H9 (cell line): ENCODE measurements around the gene PTGIR. TPM values are rescaled to one million over a fixed set of nuclear protein-coding genes. Genes with fewer than 3 reads are reported as not detected.

Experiments used
- DNase-seq: peaks from one replicate; pipeline ENCODE4 v3.0.0-alpha.2; 2017
- H2AFZ ChIP-seq: one replicate; pipeline ENCODE4 v1.6.1; 2013; ENCODE audit warnings: mild to moderate bottlenecking, low read length, control low read depth, moderate library complexity
- H2AK5ac ChIP-seq: 2 replicates; pipeline ENCODE4 v1.6.1; 2013; ENCODE audit warnings: low read length, control low read depth, mixed read lengths; ENCODE audit not compliant: insufficient read length
- H2BK120ac ChIP-seq: one replicate; pipeline ENCODE4 v1.6.1; 2013; ENCODE audit warnings: low read depth, mild to moderate bottlenecking, low read length, control low read depth, inconsistent platforms; ENCODE audit not compliant: poor library complexity, severe bottlenecking
- H2BK12ac ChIP-seq: 2 replicates; pipeline ENCODE4 v1.6.1; 2013; ENCODE audit warnings: low read length, control low read depth, mixed read lengths, low read depth; ENCODE audit not compliant: insufficient read length
- H2BK15ac ChIP-seq: 2 replicates; pipeline ENCODE4 v1.6.1; 2013; ENCODE audit warnings: low read depth, low read length, control low read depth
- H2BK20ac ChIP-seq: one replicate; pipeline ENCODE4 v1.6.1; 2013; ENCODE audit warnings: low read depth, mild to moderate bottlenecking, low read length, control low read depth, inconsistent platforms; ENCODE audit not compliant: poor library complexity, severe bottlenecking
- H2BK5ac ChIP-seq: 2 replicates; pipeline ENCODE4 v1.6.1; 2013; ENCODE audit warnings: low read length, control low read depth, mixed read lengths; ENCODE audit not compliant: insufficient read length
- H3K14ac ChIP-seq: 2 replicates; pipeline ENCODE4 v1.6.1; 2013; ENCODE audit warnings: low read length, control low read depth; ENCODE audit not compliant: insufficient read depth
- H3K18ac ChIP-seq: 2 replicates; pipeline ENCODE4 v1.6.1; 2013; ENCODE audit warnings: low read depth, mild to moderate bottlenecking, mixed read lengths, low read length, control low read depth; ENCODE audit not compliant: insufficient read length
- H3K23ac ChIP-seq: 2 replicates; pipeline ENCODE4 v1.6.1; 2013; ENCODE audit warnings: low read length, control low read depth, mixed read lengths, low read depth; ENCODE audit not compliant: insufficient read length
- H3K23me2 ChIP-seq: 2 replicates; pipeline ENCODE4 v1.6.1; 2013; ENCODE audit warnings: low read depth, mild to moderate bottlenecking, mixed read lengths, low read length, control low read depth; ENCODE audit not compliant: insufficient read length, poor library complexity, severe bottlenecking
- H3K27ac ChIP-seq: 2 replicates; pipeline ENCODE4 v1.5.1; 2013; ENCODE audit warnings: low read length, control low read depth, mixed read lengths, low read depth; ENCODE audit not compliant: insufficient read length
- H3K27me3 ChIP-seq: 2 replicates; pipeline ENCODE4 v1.6.1; 2013; ENCODE audit warnings: low read length, control low read depth, inconsistent platforms; ENCODE audit not compliant: insufficient read depth
- H3K4ac ChIP-seq: 2 replicates; pipeline ENCODE4 v1.6.1; 2013; ENCODE audit warnings: low read depth, mild to moderate bottlenecking, control low read depth, inconsistent platforms, low read length, moderate library complexity
- H3K4me1 ChIP-seq: 2 replicates; pipeline ENCODE4 v1.6.1; 2013; ENCODE audit warnings: low read length, control low read depth, inconsistent platforms; ENCODE audit not compliant: insufficient read depth
- H3K4me2 ChIP-seq: 2 replicates; pipeline ENCODE4 v1.6.1; 2013; ENCODE audit warnings: low read length, control low read depth, mixed read lengths; ENCODE audit not compliant: insufficient read length, insufficient read depth
- H3K56ac ChIP-seq: 2 replicates; pipeline ENCODE4 v1.6.1; 2013; ENCODE audit warnings: low read depth, mild to moderate bottlenecking, mixed read lengths, low read length, control low read depth; ENCODE audit not compliant: insufficient read length
- H3K79me1 ChIP-seq: 2 replicates; pipeline ENCODE4 v1.6.1; 2013; ENCODE audit warnings: low read depth, mild to moderate bottlenecking, moderate library complexity, low read length, control low read depth, inconsistent platforms; ENCODE audit not compliant: insufficient read depth, poor library complexity, severe bottlenecking
- H3K79me2 ChIP-seq: 2 replicates; pipeline ENCODE4 v1.6.1; 2013; ENCODE audit warnings: low read length, control low read depth, inconsistent platforms; ENCODE audit not compliant: insufficient read depth
- H3K9ac ChIP-seq: 2 replicates; pipeline ENCODE4 v1.6.1; 2013; ENCODE audit warnings: low read length, control low read depth, mixed read lengths; ENCODE audit not compliant: insufficient read length; ENCODE audit errors: extremely low read depth
- H3K9me3 ChIP-seq: one replicate; pipeline ENCODE4 v1.6.1; 2013; ENCODE audit warnings: low read depth, low read length, inconsistent platforms; ENCODE audit not compliant: control insufficient read depth
- H3T11ph ChIP-seq: one replicate; pipeline ENCODE4 v1.6.1; 2013; ENCODE audit warnings: mild to moderate bottlenecking, low read length, control low read depth, inconsistent platforms
- H4K20me1 ChIP-seq: one replicate; pipeline ENCODE4 v1.6.1; 2013; ENCODE audit not compliant: control insufficient read depth, insufficient read length, insufficient read depth
- H4K5ac ChIP-seq: 2 replicates; pipeline ENCODE4 v1.6.1; 2013; ENCODE audit warnings: low read depth, mild to moderate bottlenecking, mixed read lengths, low read length, control low read depth; ENCODE audit not compliant: insufficient read length
- H4K8ac ChIP-seq: replicated peaks from 2 replicates; pipeline ENCODE4 v1.6.1; 2013; ENCODE audit warnings: low read length, control low read depth, mixed read lengths, low read depth; ENCODE audit not compliant: insufficient read length
- H4K91ac ChIP-seq: 2 replicates; pipeline ENCODE4 v1.6.1; 2013; ENCODE audit warnings: low read depth, mild to moderate bottlenecking, moderate library complexity, mixed read lengths, low read length, control low read depth; ENCODE audit not compliant: insufficient read length
- H3K27ac Mint-ChIP-seq, 3 experiments: 2 replicates in 2 of 3; 3 replicates in 1 of 3; pipeline ENCODE4 v1.8.0; 2020 to 2021; ENCODE audit warnings: mixed read lengths in 3 of 3, mild to moderate bottlenecking in 1 of 3, moderate library complexity in 1 of 3
- H3K27me3 Mint-ChIP-seq: 2 replicates; pipeline ENCODE4 v1.8.0; 2021; ENCODE audit warnings: low read depth, mild to moderate bottlenecking, moderate library complexity, mixed read lengths
- H3K36me3 Mint-ChIP-seq, 3 experiments: 2 replicates in 2 of 3; 3 replicates in 1 of 3; pipeline ENCODE4 v1.8.0; 2020 to 2021; ENCODE audit warnings: low read depth in 3 of 3, mixed read lengths in 3 of 3; ENCODE audit not compliant: insufficient read depth in 1 of 3
- H3K4me1 Mint-ChIP-seq, 2 experiments: 2 replicates each; pipeline ENCODE4 v1.8.0; 2020; ENCODE audit warnings: mixed read lengths in 2 of 2
- H3K4me3 Mint-ChIP-seq, 2 experiments: 2 replicates in 1 of 2; 3 replicates in 1 of 2; pipeline ENCODE4 v1.8.0; 2020 to 2021; ENCODE audit warnings: mild to moderate bottlenecking in 2 of 2, mixed read lengths in 2 of 2, moderate library complexity in 1 of 2
- H3K9me3 Mint-ChIP-seq, 2 experiments: 2 replicates in 1 of 2; 3 replicates in 1 of 2; pipeline ENCODE4 v1.8.0; 2020; ENCODE audit warnings: mild to moderate bottlenecking in 2 of 2, mixed read lengths in 2 of 2, moderate library complexity in 1 of 2
- CTCF ChIP-seq: fragments of 200-600 bp; sonication (generic); conservative IDR thresholded peaks from 3 replicates; pipeline ENCODE4 v1.8.0; 2021; ENCODE audit warnings: antibody characterized with exemption, mild to moderate bottlenecking
- WGBS: extraction: QIAGEN DNeasy Blood & Tissue Kit; methylation state at CpG from one replicate; pipeline ENCODE4 v1.1.7; 2013; ENCODE audit warnings: missing lambda C conversion rate, low lambda C conversion rate, mixed read lengths; ENCODE audit not compliant: insufficient read length; ENCODE audit errors: extremely low coverage; 5-methylcytosine and 5-hydroxymethylcytosine counted together
- total RNA-seq: library from RNA; stranded (reverse); gene quantifications from 2 replicates; pipeline ENCODE4 v1.2.1, GENCODE V29; 2021

PTGIR gene
- total RNA-seq, 1 experiment from 2014 or later: not detected

GRCh38 chr19:46574533-46574932, 50.4 kb downstream of the PTGIR start:
- H3K36me3 Mint-ChIP-seq: no peaks in the 10 kb centered on the region
- Histone ChIP-seq H3K27ac (no peak overlapping the region), H3T11ph (no peak overlapping the region), H2BK5ac (no peak overlapping the region), H3K79me2 (no peaks in the 10 kb centered on the region), H4K91ac (no peak overlapping the region), H3K79me1 (no peaks in the 10 kb centered on the region), H4K8ac (no peak overlapping the region), H2BK120ac (no peak overlapping the region), H3K4ac (no peak overlapping the region), H2BK20ac (no peak overlapping the region), H2AFZ (no peak overlapping the region), H3K23ac (no peak overlapping the region), H4K20me1 (peaks cover 2% of the 10 kb centered on the region), H3K23me2 (no peaks in the 10 kb centered on the region), H2AK5ac (no peak overlapping the region), H3K56ac (no peak overlapping the region), H3K9me3 (no peaks in the 10 kb centered on the region), H3K4me2 (no peak overlapping the region), H3K27me3 (no peaks in the 10 kb centered on the region), H4K5ac (no peak overlapping the region), H2BK15ac (no peak overlapping the region), H2BK12ac (no peak overlapping the region), H3K4me1 (no peaks in the 10 kb centered on the region), H3K9ac (no peak overlapping the region), H3K18ac (no peak overlapping the region), H3K14ac (no peak overlapping the region)
- TF ChIP-seq CTCF: no peak
- H3K4me3 Mint-ChIP-seq: no peak overlapping the region; a peak in 1 of 5 replicates
- no peak for DNase-seq
- no peaks in the 10 kb centered on the region; a peak in 1 of 5 replicates for H3K9me3 Mint-ChIP-seq
- peaks cover 0 to 10% of the 10 kb centered on the region in 2 experiments; a peak in 3 of 4 replicates for H3K4me1 Mint-ChIP-seq
- H3K27ac Mint-ChIP-seq: peak overlapping the region in 1 of 3 experiments; percentile 8; a peak in 1 of 7 replicates
- H3K27me3 Mint-ChIP-seq: peaks cover 7% of the 10 kb centered on the region
- WGBS: no CpG with 5 or more reads among the region's 11 CpGs
